HepG2 (cell line): Measurements from ENCODE around the gene ANKRD39. TPM values are rescaled to one million over a fixed set of nuclear protein-coding genes. Genes with fewer than 3 reads are reported as not detected.

Source experiments
- ATF7 ChIP-seq, 2 experiments: fragments of 450-650 bp in 1 of 2; sonication (generic) in 1 of 2; formaldehyde crosslinking in 1 of 2; IDR thresholded peaks; 2 replicates each; pipeline versions ENCODE4 v1.4.0 to v1.6.1; 2016 to 2020; ENCODE audit warnings: antibody characterized with exemption in 1 of 2, mild to moderate bottlenecking in 1 of 2, missing genetic modification reagents in 1 of 2
- CBFB ChIP-seq: sonication (generic); formaldehyde crosslinking; IDR thresholded peaks from 2 replicates; pipeline ENCODE4 v1.4.0; 2020; ENCODE audit warnings: missing genetic modification reagents
- DNMT3B ChIP-seq: conservative IDR thresholded peaks from 2 replicates; pipeline ENCODE4 v1.6.1; 2016; ENCODE audit warnings: missing biosample characterization, control low read depth
- GABPB1 ChIP-seq: IDR thresholded peaks from 2 replicates; pipeline ENCODE4 v1.6.1; 2016; ENCODE audit warnings: mild to moderate bottlenecking, missing genetic modification reagents, moderate library complexity, missing compliant biosample characterization
- NFKBIZ ChIP-seq: IDR thresholded peaks from 2 replicates; pipeline ENCODE4 v1.6.1; 2018; ENCODE audit warnings: missing genetic modification reagents, missing compliant biosample characterization
- NONO ChIP-seq, 2 experiments: fragments of 450-650 bp in 1 of 2; sonication (generic) in 1 of 2; formaldehyde crosslinking in 1 of 2; IDR thresholded peaks in 1 of 2; conservative IDR thresholded peaks in 1 of 2; 2 replicates each; pipeline versions ENCODE4 v1.6.1 to v1.8.0; 2017 to 2022; ENCODE audit warnings: mild to moderate bottlenecking in 1 of 2, missing genetic modification reagents in 1 of 2, moderate library complexity in 1 of 2
- RELA ChIP-seq: sonication (generic); formaldehyde crosslinking; IDR thresholded peaks from 2 replicates; pipeline ENCODE4 v1.4.0; 2020; ENCODE audit warnings: missing genetic modification reagents
- TCF7L2 ChIP-seq: IDR thresholded peaks from 2 replicates; pipeline ENCODE4 v1.6.1; 2011; ENCODE audit warnings: mild to moderate bottlenecking, low read depth, low read length, moderate library complexity
- ZNF12 ChIP-seq: sonication (generic); formaldehyde crosslinking; IDR thresholded peaks from 2 replicates; pipeline ENCODE4 v1.5.0; 2020; ENCODE audit warnings: missing genetic modification reagents
- ZNF124 ChIP-seq: sonication (generic); formaldehyde crosslinking; IDR thresholded peaks from 2 replicates; pipeline ENCODE4 v1.4.0; 2020; ENCODE audit warnings: missing genetic modification reagents
- ZNF737 ChIP-seq: sonication (generic); formaldehyde crosslinking; IDR thresholded peaks from 2 replicates; pipeline ENCODE4 v1.5.0; 2020; ENCODE audit warnings: missing genetic modification reagents, mild to moderate bottlenecking, borderline replicate concordance
- ZNF781 ChIP-seq: sonication (generic); formaldehyde crosslinking; IDR thresholded peaks from 2 replicates; pipeline ENCODE4 v1.5.1; 2020; ENCODE audit warnings: borderline replicate concordance, mild to moderate bottlenecking, missing genetic modification reagents; ENCODE audit errors: not compliant biosample characterization
- ZNF788 ChIP-seq: sonication (generic); formaldehyde crosslinking; IDR thresholded peaks from 2 replicates; pipeline ENCODE4 v1.5.0; 2020; ENCODE audit warnings: mild to moderate bottlenecking, missing genetic modification reagents, borderline replicate concordance
- polyA plus RNA-seq, 8 experiments: library from polyadenylated mRNA; depleted of rRNA in 3 of 8; stranded (reverse) in 7 of 8; unstranded in 1 of 8; fragments of >200 nt; fragmentation: Illumina TruSeq in 4 of 8; extraction: Trizol in 4 of 8; gene quantifications; 2 replicates each; pipeline versions ENCODE4 v1.2.1 to v1.2.3, GENCODE V29; 2011 to 2016; ENCODE audit warnings: low read depth in 4 of 8, missing spikeins in 1 of 8, mixed read lengths in 1 of 8; ENCODE audit not compliant: insufficient read depth in 1 of 8
- total RNA-seq, 5 experiments: library from RNA; depleted of rRNA; stranded (reverse); fragments of >200 nt; fragmentation: Illumina TruSeq; extraction: Trizol; gene quantifications; 2 replicates each; pipeline ENCODE4 v1.2.3, GENCODE V29; 2016; ENCODE audit warnings: low read depth in 1 of 5
- TF ChIP-seq, protein P1 (sequence below): sonication (generic); formaldehyde crosslinking; IDR thresholded peaks from 2 replicates; pipeline ENCODE4 v1.9.0; 2021; ENCODE audit warnings: missing genetic modification reagents, borderline replicate concordance
- TF ChIP-seq, protein P2 (sequence below): sonication (generic); formaldehyde crosslinking; IDR thresholded peaks from 2 replicates; pipeline ENCODE4 v1.4.0; 2020; ENCODE audit warnings: missing genetic modification reagents
- TF ChIP-seq, protein P3 (sequence below): sonication (generic); formaldehyde crosslinking; IDR thresholded peaks from 2 replicates; pipeline ENCODE4 v1.5.0; 2020; ENCODE audit warnings: missing genetic modification reagents

The ANKRD39 gene
- total and polyA plus RNA-seq, 2 of the 13 experiments (the other 11 are each of a cell fraction or from before 2014, with no cell fraction given) = 23.2 to 24.8 TPM

DNA sequence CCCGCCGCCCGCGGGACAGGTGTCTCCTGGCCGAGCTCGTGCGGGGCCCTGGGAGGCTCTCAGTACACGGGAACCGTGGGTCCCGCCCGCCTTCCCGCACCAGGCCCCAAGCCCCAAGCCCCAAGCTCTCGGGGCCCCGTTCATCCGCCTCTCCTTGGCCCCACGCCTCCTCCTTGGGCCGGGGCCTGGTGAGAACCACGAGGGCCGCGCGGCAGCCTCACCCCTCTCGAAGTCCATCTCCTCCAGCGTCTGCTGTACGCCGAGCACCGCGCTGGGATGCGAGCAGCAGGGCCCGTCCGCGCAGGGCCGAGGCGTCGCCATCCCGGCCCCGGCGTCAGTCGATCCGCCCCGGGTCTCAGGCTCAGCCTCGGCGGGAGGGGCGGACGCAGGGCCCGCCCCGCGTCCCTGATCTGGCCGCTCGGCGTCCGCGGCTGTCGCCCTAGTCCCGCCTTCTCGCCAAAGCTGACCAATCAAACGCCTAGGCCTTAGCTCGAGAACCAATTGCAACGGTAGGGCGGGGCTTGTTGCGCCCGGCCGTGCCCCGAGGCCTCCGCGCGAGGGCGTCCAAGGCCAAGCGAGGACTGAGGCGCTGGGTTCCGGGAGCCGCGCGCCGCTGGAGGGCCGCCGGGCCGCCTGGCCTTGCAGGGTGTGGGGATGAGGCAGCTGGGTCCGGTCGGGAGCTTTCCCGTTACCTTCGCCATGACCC is at the start of gene ANKRD39 (continued):
- TF ChIP-seq, protein P1, sequence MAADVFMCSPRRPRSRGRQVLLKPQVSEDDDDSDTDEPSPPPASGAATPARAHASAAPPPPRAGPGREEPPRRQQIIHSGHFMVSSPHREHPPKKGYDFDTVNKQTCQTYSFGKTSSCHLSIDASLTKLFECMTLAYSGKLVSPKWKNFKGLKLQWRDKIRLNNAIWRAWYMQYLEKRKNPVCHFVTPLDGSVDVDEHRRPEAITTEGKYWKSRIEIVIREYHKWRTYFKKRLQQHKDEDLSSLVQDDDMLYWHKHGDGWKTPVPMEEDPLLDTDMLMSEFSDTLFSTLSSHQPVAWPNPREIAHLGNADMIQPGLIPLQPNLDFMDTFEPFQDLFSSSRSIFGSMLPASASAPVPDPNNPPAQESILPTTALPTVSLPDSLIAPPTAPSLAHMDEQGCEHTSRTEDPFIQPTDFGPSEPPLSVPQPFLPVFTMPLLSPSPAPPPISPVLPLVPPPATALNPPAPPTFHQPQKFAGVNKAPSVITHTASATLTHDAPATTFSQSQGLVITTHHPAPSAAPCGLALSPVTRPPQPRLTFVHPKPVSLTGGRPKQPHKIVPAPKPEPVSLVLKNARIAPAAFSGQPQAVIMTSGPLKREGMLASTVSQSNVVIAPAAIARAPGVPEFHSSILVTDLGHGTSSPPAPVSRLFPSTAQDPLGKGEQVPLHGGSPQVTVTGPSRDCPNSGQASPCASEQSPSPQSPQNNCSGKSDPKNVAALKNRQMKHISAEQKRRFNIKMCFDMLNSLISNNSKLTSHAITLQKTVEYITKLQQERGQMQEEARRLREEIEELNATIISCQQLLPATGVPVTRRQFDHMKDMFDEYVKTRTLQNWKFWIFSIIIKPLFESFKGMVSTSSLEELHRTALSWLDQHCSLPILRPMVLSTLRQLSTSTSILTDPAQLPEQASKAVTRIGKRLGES (CRISPR knock-in tag) = no peak
- peak; percentile 87; the same call in 1 of the 2 replicates for TF ChIP-seq ZNF124 (CRISPR knock-in tag)
- TF ChIP-seq ZNF12 (CRISPR knock-in tag) = peak; percentile 54; the same call in 1 of the 2 replicates
- no peak; the same call in 1 of the 2 replicates for TF ChIP-seq NFKBIZ (CRISPR knock-in tag)
- TF ChIP-seq ZNF781 (CRISPR knock-in tag) = peak; percentile 71
- no peak for TF ChIP-seq TCF7L2
- no peak; the same call in 1 of the 2 replicates for TF ChIP-seq DNMT3B (CRISPR knock-in tag)
- TF ChIP-seq, protein P2, sequence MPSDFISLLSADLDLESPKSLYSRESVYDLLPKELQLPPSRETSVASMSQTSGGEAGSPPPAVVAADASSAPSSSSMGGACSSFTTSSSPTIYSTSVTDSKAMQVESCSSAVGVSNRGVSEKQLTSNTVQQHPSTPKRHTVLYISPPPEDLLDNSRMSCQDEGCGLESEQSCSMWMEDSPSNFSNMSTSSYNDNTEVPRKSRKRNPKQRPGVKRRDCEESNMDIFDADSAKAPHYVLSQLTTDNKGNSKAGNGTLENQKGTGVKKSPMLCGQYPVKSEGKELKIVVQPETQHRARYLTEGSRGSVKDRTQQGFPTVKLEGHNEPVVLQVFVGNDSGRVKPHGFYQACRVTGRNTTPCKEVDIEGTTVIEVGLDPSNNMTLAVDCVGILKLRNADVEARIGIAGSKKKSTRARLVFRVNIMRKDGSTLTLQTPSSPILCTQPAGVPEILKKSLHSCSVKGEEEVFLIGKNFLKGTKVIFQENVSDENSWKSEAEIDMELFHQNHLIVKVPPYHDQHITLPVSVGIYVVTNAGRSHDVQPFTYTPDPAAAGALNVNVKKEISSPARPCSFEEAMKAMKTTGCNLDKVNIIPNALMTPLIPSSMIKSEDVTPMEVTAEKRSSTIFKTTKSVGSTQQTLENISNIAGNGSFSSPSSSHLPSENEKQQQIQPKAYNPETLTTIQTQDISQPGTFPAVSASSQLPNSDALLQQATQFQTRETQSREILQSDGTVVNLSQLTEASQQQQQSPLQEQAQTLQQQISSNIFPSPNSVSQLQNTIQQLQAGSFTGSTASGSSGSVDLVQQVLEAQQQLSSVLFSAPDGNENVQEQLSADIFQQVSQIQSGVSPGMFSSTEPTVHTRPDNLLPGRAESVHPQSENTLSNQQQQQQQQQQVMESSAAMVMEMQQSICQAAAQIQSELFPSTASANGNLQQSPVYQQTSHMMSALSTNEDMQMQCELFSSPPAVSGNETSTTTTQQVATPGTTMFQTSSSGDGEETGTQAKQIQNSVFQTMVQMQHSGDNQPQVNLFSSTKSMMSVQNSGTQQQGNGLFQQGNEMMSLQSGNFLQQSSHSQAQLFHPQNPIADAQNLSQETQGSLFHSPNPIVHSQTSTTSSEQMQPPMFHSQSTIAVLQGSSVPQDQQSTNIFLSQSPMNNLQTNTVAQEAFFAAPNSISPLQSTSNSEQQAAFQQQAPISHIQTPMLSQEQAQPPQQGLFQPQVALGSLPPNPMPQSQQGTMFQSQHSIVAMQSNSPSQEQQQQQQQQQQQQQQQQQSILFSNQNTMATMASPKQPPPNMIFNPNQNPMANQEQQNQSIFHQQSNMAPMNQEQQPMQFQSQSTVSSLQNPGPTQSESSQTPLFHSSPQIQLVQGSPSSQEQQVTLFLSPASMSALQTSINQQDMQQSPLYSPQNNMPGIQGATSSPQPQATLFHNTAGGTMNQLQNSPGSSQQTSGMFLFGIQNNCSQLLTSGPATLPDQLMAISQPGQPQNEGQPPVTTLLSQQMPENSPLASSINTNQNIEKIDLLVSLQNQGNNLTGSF (CRISPR knock-in tag) = peak; percentile 85; the same call in 1 of the 2 replicates
- TF ChIP-seq ZNF737 (CRISPR knock-in tag) = no peak
- TF ChIP-seq, protein P3, sequence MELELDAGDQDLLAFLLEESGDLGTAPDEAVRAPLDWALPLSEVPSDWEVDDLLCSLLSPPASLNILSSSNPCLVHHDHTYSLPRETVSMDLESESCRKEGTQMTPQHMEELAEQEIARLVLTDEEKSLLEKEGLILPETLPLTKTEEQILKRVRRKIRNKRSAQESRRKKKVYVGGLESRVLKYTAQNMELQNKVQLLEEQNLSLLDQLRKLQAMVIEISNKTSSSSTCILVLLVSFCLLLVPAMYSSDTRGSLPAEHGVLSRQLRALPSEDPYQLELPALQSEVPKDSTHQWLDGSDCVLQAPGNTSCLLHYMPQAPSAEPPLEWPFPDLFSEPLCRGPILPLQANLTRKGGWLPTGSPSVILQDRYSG (CRISPR knock-in tag) = peak; percentile 75; the same call in 1 of the 2 replicates
- no peak for TF ChIP-seq NONO (IDR thresholded peaks at IDR 0.05)
- TF ChIP-seq NONO (CRISPR knock-in tag; conservative IDR thresholded peaks at IDR 0.05) = peak; percentile 86
- peak; percentile 85; the same call in 1 of the 2 replicates for TF ChIP-seq GABPB1 (CRISPR knock-in tag)
- peak; percentile 86 for TF ChIP-seq ZNF788 (CRISPR knock-in tag)
- peak; percentile 91 for TF ChIP-seq RELA
- TF ChIP-seq CBFB = peak; percentile 79; the same call in 1 of the 2 replicates
- no peak for TF ChIP-seq ATF7 (IDR thresholded peaks at IDR 0.05)
- no peak for TF ChIP-seq ATF7 (CRISPR knock-in tag; IDR thresholded peaks at IDR 0.05)
